CD1c-positive myeloid dendritic cell (primary cell): ENCODE data around the gene MNDA.
"Not testable (repeated sequence)": the region's sequence is repeated elsewhere in the genome, so short reads cannot be mapped to it uniquely, and the experiment has no call there.

Experiments used
- DNase-seq: peaks from one replicate; pipeline ENCODE4 v3.0.0-alpha.2; 2016; ENCODE audit errors: extremely low spot score

The MNDA gene

GRCh38 chr1:158838660-158839059 lies 7.5 kb downstream of the MNDA start:
- no peak for DNase-seq

GRCh38 chr1:158839566-158839965 lies 8.4 kb downstream of the MNDA start:
- no peak for DNase-seq

- DNase-seq: no peak
Measured at GRCh38 chr1:158840236-158840635, 9.1 kb downstream of the MNDA start.

GRCh38 chr1:158864595-158864994 lies 33.4 kb downstream of the MNDA start:
- DNase-seq: no peak

- DNase-seq: not testable (repeated sequence)
Measured at GRCh38 chr1:158870438-158870837, 39.3 kb downstream of the MNDA start.

- no peak for DNase-seq
Measured at GRCh38 chr1:158873141-158873540, 42.0 kb downstream of the MNDA start.

GRCh38 chr1:158893654-158894053 lies 62.5 kb downstream of the MNDA start:
- DNase-seq: no peak

GRCh38 chr1:158898722-158899121 lies 67.6 kb downstream of the MNDA start:
- DNase-seq: no peak
